ENCODE results near the gene QKI. TPM values are rescaled to one million over a fixed set of nuclear protein-coding genes. Genes with fewer than 3 reads are reported as not detected.

The QKI gene
- total and polyA plus RNA-seq, 2 donors (not counting 3 experiments of a cell fraction or from before 2014, with no cell fraction given): 178 to 232 TPM

GRCh38 chr6:163408352-163408991 lies 6.0 kb upstream of the QKI start:
- TF ChIP-seq POLR2AphosphoS5 (IDR thresholded peaks at IDR 0.05; ENCODE audit: insufficient read depth, low read depth, low read length) (no peak), MYC (IDR thresholded peaks at IDR 0.05; ENCODE audit: low read depth, low read length) (no peak), JUN (IDR thresholded peaks at IDR 0.05; ENCODE audit: borderline replicate concordance, insufficient read depth, insufficient read length, low read depth) (no peak), FOS (IDR thresholded peaks at IDR 0.05; ENCODE audit: borderline replicate concordance, insufficient read depth, low read length) (no peak), MAX (IDR thresholded peaks at IDR 0.05; ENCODE audit: insufficient read depth, insufficient read length) (no peak), EZH2 (IDR thresholded peaks at IDR 0.05; ENCODE audit: borderline replicate concordance, low read depth, low read length, severe bottlenecking) (no peak), POLR2A (IDR thresholded peaks at IDR 0.05; ENCODE audit: low read depth, low read length) (no peak)
- ChIA-PET CTCF (no interaction called here), POLR2A (no interaction called here)
- H3K27me3 ChIP-seq (ENCODE audit: control insufficient read depth in 2 of 2, insufficient read depth in 2 of 2, low read length in 2 of 2): no peaks in the 10 kb centered on the region
- no peaks in the 10 kb centered on the region for H3K9me1 ChIP-seq (replicated peaks; ENCODE audit: control insufficient read depth, extremely low read depth, insufficient read depth, low read length)
- H3K27ac ChIP-seq (ENCODE audit: insufficient read depth, low read depth, low read length): no peak overlapping the region
- no TSS peak for BruUV-seq (replicated peaks)
- H3K4me2 ChIP-seq (ENCODE audit: insufficient read depth, low read length): no peak overlapping the region
- DNase-seq (ENCODE audit: low read depth, low spot score) (no peak), FAIRE-seq (no peak)
- peaks cover 30% of the 10 kb centered on the region for H3K4me1 ChIP-seq (ENCODE audit: control insufficient read depth, extremely low read depth, insufficient read depth, low read length)
- no peaks in the 10 kb centered on the region for H3K9me3 ChIP-seq (replicated peaks; ENCODE audit: control insufficient read depth, insufficient read depth, low read length)
- H3K9ac ChIP-seq (replicated peaks; ENCODE audit: extremely low read depth, insufficient read depth, low read length): no peak overlapping the region
- no peak overlapping the region for H3K4me3 ChIP-seq (replicated peaks in 1 of 3; ENCODE audit: insufficient read depth in 1 of 3, low read depth in 1 of 3, low read length in 3 of 3)
- H4K20me1 ChIP-seq (replicated peaks; ENCODE audit: control insufficient read depth, extremely low read depth, insufficient read depth, low read length): no peaks in the 10 kb centered on the region
- peaks cover 6% of the 10 kb centered on the region for H3K79me2 ChIP-seq (ENCODE audit: control insufficient read depth, insufficient read depth, low read length)
- dilution Hi-C loops (cut with MboI; ENCODE audit: extremely low pct_ligation_motif_present, low sequenced_read_pairs) (no loop called here), intact Hi-C loops (cut with micrococcal nuclease) (no loop called here)
- H3K36me3 ChIP-seq (ENCODE audit: control insufficient read depth in 2 of 2, extremely low read depth in 1 of 2, insufficient read depth in 2 of 2, low read length in 2 of 2): no peaks in the 10 kb centered on the region
- H2AFZ ChIP-seq (ENCODE audit: low read depth, low read length): no peak overlapping the region

GRCh38 chr6:163409712-163410111 lies 4.8 kb upstream of the QKI start:
- dilution Hi-C loops (cut with MboI; ENCODE audit: extremely low pct_ligation_motif_present, low sequenced_read_pairs) (no loop called here), intact Hi-C loops (cut with micrococcal nuclease) (loop anchor here (10.0 kb wide), 2 partner anchors 685 to 1005 kb away; partner anchors contain the start of genes PACRG and PRKN)
- Histone ChIP-seq H3K27me3 (ENCODE audit: control insufficient read depth in 2 of 2, insufficient read depth in 2 of 2, low read length in 2 of 2) (no peaks in the 10 kb centered on the region), H3K4me2 (ENCODE audit: insufficient read depth, low read length) (no peak overlapping the region), H3K4me3 (replicated peaks in 1 of 3; ENCODE audit: insufficient read depth in 1 of 3, low read depth in 1 of 3, low read length in 3 of 3) (no peak overlapping the region), H3K9me3 (replicated peaks; ENCODE audit: control insufficient read depth, insufficient read depth, low read length) (no peaks in the 10 kb centered on the region), H4K20me1 (replicated peaks; ENCODE audit: control insufficient read depth, extremely low read depth, insufficient read depth, low read length) (no peaks in the 10 kb centered on the region), H3K4me1 (ENCODE audit: control insufficient read depth, extremely low read depth, insufficient read depth, low read length) (peaks cover 30% of the 10 kb centered on the region), H3K79me2 (ENCODE audit: control insufficient read depth, insufficient read depth, low read length) (peaks cover 6% of the 10 kb centered on the region), H3K9ac (replicated peaks; ENCODE audit: extremely low read depth, insufficient read depth, low read length) (no peak overlapping the region), H3K27ac (ENCODE audit: insufficient read depth, low read depth, low read length) (no peak overlapping the region), H3K9me1 (replicated peaks; ENCODE audit: control insufficient read depth, extremely low read depth, insufficient read depth, low read length) (no peaks in the 10 kb centered on the region), H3K36me3 (ENCODE audit: control insufficient read depth in 2 of 2, extremely low read depth in 1 of 2, insufficient read depth in 2 of 2, low read length in 2 of 2) (no peaks in the 10 kb centered on the region), H2AFZ (ENCODE audit: low read depth, low read length) (no peak overlapping the region)
- ChIA-PET CTCF (no interaction called here), POLR2A (no interaction called here)
- no TSS peak for BruUV-seq (replicated peaks)
- no peak for DNase-seq (ENCODE audit: low read depth, low spot score)
- FAIRE-seq: no peak
- TF ChIP-seq MAX (IDR thresholded peaks at IDR 0.05; ENCODE audit: insufficient read depth, insufficient read length): no peak
- no peak for TF ChIP-seq EZH2 (IDR thresholded peaks at IDR 0.05; ENCODE audit: borderline replicate concordance, low read depth, low read length, severe bottlenecking)
- no peak for TF ChIP-seq JUN (IDR thresholded peaks at IDR 0.05; ENCODE audit: borderline replicate concordance, insufficient read depth, insufficient read length, low read depth)
- TF ChIP-seq POLR2A (IDR thresholded peaks at IDR 0.05; ENCODE audit: low read depth, low read length): no peak
- no peak for TF ChIP-seq FOS (IDR thresholded peaks at IDR 0.05; ENCODE audit: borderline replicate concordance, insufficient read depth, low read length)
- no peak for TF ChIP-seq POLR2AphosphoS5 (IDR thresholded peaks at IDR 0.05; ENCODE audit: insufficient read depth, low read depth, low read length)
- no peak for TF ChIP-seq MYC (IDR thresholded peaks at IDR 0.05; ENCODE audit: low read depth, low read length)
- TF ChIP-seq CTCF (IDR thresholded peaks at IDR 0.05; ENCODE audit: extremely low read depth in 1 of 2, insufficient read depth in 1 of 2, low read depth in 1 of 2, low read length in 2 of 2): no peak
- no peak for TF ChIP-seq GATA2 (IDR thresholded peaks at IDR 0.05; ENCODE audit: insufficient read depth, insufficient read length, low read depth, low read length)

All from endothelial cell of umbilical vein (primary cell).